Endodermal cell (in vitro differentiated cells): ENCODE results near the gene SART1. TPM values are rescaled to one million over a fixed set of nuclear protein-coding genes. Genes with fewer than 3 reads are reported as not detected.
"Not testable (repeated sequence)": the region's sequence is repeated elsewhere in the genome, so short reads cannot be mapped to it uniquely, and the experiment has no call there.

Experiments
- DNase-seq: peaks from one replicate; pipeline ENCODE4 v3.0.0-alpha.2; 2017
- H3K27ac ChIP-seq: 2 replicates; pipeline ENCODE4 v1.5.1; 2013; ENCODE audit warnings: mild to moderate bottlenecking, low read depth, low read length, moderate library complexity
- H3K27me3 ChIP-seq: 2 replicates; pipeline ENCODE4 v1.6.1; 2013; ENCODE audit warnings: mild to moderate bottlenecking, low read length, moderate library complexity; ENCODE audit not compliant: insufficient read depth, control insufficient read depth, poor library complexity, severe bottlenecking
- H3K36me3 ChIP-seq: 2 replicates; pipeline ENCODE4 v1.7.0; 2013; ENCODE audit warnings: mild to moderate bottlenecking, low read length, moderate library complexity; ENCODE audit not compliant: control insufficient read depth, insufficient read depth
- H3K4me1 ChIP-seq: one replicate; pipeline ENCODE4 v1.7.0; 2013; ENCODE audit warnings: low read length; ENCODE audit not compliant: control insufficient read depth, insufficient read depth
- H3K4me3 ChIP-seq: 2 replicates; pipeline ENCODE4 v1.5.1; 2013; ENCODE audit warnings: mild to moderate bottlenecking, low read length, moderate library complexity
- H3K9ac ChIP-seq: 2 replicates; pipeline ENCODE4 v1.6.1; 2013; ENCODE audit warnings: mild to moderate bottlenecking, low read length, moderate library complexity; ENCODE audit not compliant: poor library complexity, severe bottlenecking; ENCODE audit errors: extremely low read depth
- H3K9me3 ChIP-seq: 2 replicates; pipeline ENCODE4 v1.6.1; 2013; ENCODE audit warnings: mild to moderate bottlenecking, low read length, moderate library complexity; ENCODE audit not compliant: control insufficient read depth
- H3K27ac Mint-ChIP-seq: 2 replicates; pipeline ENCODE4 v1.8.0; 2020; ENCODE audit warnings: mixed read lengths
- H3K27me3 Mint-ChIP-seq: 2 replicates; pipeline ENCODE4 v1.8.0; 2021; ENCODE audit warnings: mild to moderate bottlenecking, mixed read lengths; ENCODE audit not compliant: insufficient read depth
- H3K36me3 Mint-ChIP-seq: 2 replicates; pipeline ENCODE4 v1.8.0; 2020; ENCODE audit warnings: low read depth, mixed read lengths
- H3K4me1 Mint-ChIP-seq: 2 replicates; pipeline ENCODE4 v1.8.0; 2020; ENCODE audit warnings: mixed read lengths
- H3K4me3 Mint-ChIP-seq: 2 replicates; pipeline ENCODE4 v1.8.0; 2020; ENCODE audit warnings: mild to moderate bottlenecking, moderate library complexity, mixed read lengths
- H3K9me3 Mint-ChIP-seq: 2 replicates; pipeline ENCODE4 v1.8.0; 2020; ENCODE audit warnings: mild to moderate bottlenecking, mixed read lengths
- WGBS, 2 experiments: methylation state at CpG; one replicate each; pipeline versions ENCODE4 v1.1.5 to v1.1.7; 2013; ENCODE audit warnings: missing lambda C conversion rate in 2 of 2, mixed read lengths in 1 of 2; ENCODE audit not compliant: insufficient coverage in 1 of 2, insufficient read length in 1 of 2; 5-methylcytosine and 5-hydroxymethylcytosine counted together
- total RNA-seq, 2 donors: library from RNA; stranded (reverse); fragmentation: NEBNext Ultra II Directional in 1 of 2; extraction: Animal tissue kit (Norgen Biotek cat#: 25700) in 1 of 2; gene quantifications; 2 replicates in 1 of 2; 3 replicates in 1 of 2; pipeline ENCODE4 v1.2.1, GENCODE V29; 2021
- TF ChIP-seq, protein P1 (sequence below): fragments of 200-600 bp; sonication (generic); conservative IDR thresholded peaks from 2 replicates; pipeline ENCODE4 v1.5.0; 2021; ENCODE audit warnings: antibody characterized with exemption, mild to moderate bottlenecking

SART1 gene
- total RNA-seq, 2 donors from 2014 or later: 50.6 to 52.0 TPM

DNA sequence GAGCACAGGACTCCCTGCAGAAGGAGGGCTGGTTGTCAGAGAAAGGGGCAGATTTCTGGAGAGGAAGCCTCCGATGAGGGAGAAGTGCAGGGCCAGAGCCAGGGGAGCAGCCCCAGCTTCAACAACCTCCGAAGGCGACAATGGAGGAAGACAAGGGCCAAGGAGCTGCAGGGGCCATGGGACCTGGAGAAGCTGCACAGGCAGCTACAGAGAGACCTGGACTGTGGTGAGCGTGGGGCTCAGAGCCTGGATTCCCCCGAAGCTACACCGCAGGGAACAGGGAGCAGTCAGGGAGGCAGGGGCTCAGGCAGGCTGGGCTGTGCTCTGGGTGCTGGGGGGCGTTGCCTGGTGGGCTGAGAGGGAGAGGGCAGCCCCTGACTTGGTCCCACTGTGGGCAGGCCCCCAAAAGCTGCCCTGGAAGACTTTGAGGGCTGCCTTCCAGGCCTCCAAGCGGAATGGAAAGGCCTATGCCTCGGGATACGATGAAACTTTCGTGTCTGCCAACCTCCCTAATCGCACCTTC, 13.9 kb upstream of the SART1 start:
- WGBS, 2 experiments: 95% methylated on average over 10 to 12 of the region's 12 CpGs
- no peak overlapping the region for H3K4me3 Mint-ChIP-seq
- no peak overlapping the region for H3K4me3 ChIP-seq
- no peaks in the 10 kb centered on the region for H3K27me3 Mint-ChIP-seq
- DNase-seq: no peak
- no peak overlapping the region for H3K9ac ChIP-seq
- H3K27ac ChIP-seq: no peak overlapping the region
- peaks cover 11% of the 10 kb centered on the region for H3K4me1 Mint-ChIP-seq
- H3K36me3 Mint-ChIP-seq: no peaks in the 10 kb centered on the region
- H3K27me3 ChIP-seq: no peaks in the 10 kb centered on the region
- H3K9me3 Mint-ChIP-seq: no peaks in the 10 kb centered on the region
- peak overlapping the region; percentile 9 for H3K27ac Mint-ChIP-seq
- no peaks in the 10 kb centered on the region for H3K36me3 ChIP-seq
- TF ChIP-seq, protein P1, sequence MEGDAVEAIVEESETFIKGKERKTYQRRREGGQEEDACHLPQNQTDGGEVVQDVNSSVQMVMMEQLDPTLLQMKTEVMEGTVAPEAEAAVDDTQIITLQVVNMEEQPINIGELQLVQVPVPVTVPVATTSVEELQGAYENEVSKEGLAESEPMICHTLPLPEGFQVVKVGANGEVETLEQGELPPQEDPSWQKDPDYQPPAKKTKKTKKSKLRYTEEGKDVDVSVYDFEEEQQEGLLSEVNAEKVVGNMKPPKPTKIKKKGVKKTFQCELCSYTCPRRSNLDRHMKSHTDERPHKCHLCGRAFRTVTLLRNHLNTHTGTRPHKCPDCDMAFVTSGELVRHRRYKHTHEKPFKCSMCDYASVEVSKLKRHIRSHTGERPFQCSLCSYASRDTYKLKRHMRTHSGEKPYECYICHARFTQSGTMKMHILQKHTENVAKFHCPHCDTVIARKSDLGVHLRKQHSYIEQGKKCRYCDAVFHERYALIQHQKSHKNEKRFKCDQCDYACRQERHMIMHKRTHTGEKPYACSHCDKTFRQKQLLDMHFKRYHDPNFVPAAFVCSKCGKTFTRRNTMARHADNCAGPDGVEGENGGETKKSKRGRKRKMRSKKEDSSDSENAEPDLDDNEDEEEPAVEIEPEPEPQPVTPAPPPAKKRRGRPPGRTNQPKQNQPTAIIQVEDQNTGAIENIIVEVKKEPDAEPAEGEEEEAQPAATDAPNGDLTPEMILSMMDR: no peak
- H3K4me1 ChIP-seq: peaks cover 6% of the 10 kb centered on the region
- no peaks in the 10 kb centered on the region for H3K9me3 ChIP-seq

GRCh38 chr11:65950711-65951110, 10.8 kb upstream of the SART1 start:
- H3K27me3 Mint-ChIP-seq, DNase-seq, H3K36me3 Mint-ChIP-seq, H3K27me3 ChIP-seq, H3K36me3 ChIP-seq, H3K9me3 Mint-ChIP-seq, H3K27ac ChIP-seq, H3K4me3 Mint-ChIP-seq, H3K4me3 ChIP-seq, H3K4me1 Mint-ChIP-seq, H3K9me3 ChIP-seq, H3K9ac ChIP-seq, H3K4me1 ChIP-seq, H3K27ac Mint-ChIP-seq: not testable (repeated sequence)
- 95 to 97% methylated on average over 4 to 5 of the region's 5 CpGs for WGBS, 2 experiments

GRCh38 chr11:65951641-65952040, 9.9 kb upstream of the SART1 start:
- 91% methylated on average over 3 of the region's 3 CpGs; no CpG with 5 or more reads in 1 of the 2 experiments for WGBS, 2 experiments
- H3K36me3 Mint-ChIP-seq, H3K36me3 ChIP-seq, H3K4me1 ChIP-seq, H3K27me3 Mint-ChIP-seq, H3K4me3 Mint-ChIP-seq, H3K27ac Mint-ChIP-seq, H3K27me3 ChIP-seq, H3K27ac ChIP-seq, H3K9ac ChIP-seq, DNase-seq, H3K9me3 Mint-ChIP-seq, H3K4me3 ChIP-seq, H3K9me3 ChIP-seq, H3K4me1 Mint-ChIP-seq: not testable (repeated sequence)

GRCh38 chr11:65952052-65952521, 9.4 kb upstream of the SART1 start:
- WGBS, 2 experiments: 94 to 100% methylated on average over 1 to 6 of the region's 6 CpGs
- no peaks in the 10 kb centered on the region for H3K27me3 Mint-ChIP-seq
- TF ChIP-seq, protein P1: no peak
- DNase-seq: no peak
- Histone ChIP-seq H3K4me3 (no peak overlapping the region), H3K36me3 (no peaks in the 10 kb centered on the region), H3K4me1 (no peaks in the 10 kb centered on the region), H3K27ac (no peak overlapping the region), H3K9ac (no peak overlapping the region), H3K27me3 (no peaks in the 10 kb centered on the region), H3K9me3 (no peaks in the 10 kb centered on the region)
- peaks cover under 1% of the 10 kb centered on the region for H3K4me1 Mint-ChIP-seq
- H3K4me3 Mint-ChIP-seq: no peak overlapping the region
- H3K9me3 Mint-ChIP-seq: no peaks in the 10 kb centered on the region
- H3K36me3 Mint-ChIP-seq: no peaks in the 10 kb centered on the region
- H3K27ac Mint-ChIP-seq: no peak overlapping the region
